ENCODE measurements around the gene EMC8.
"Not testable (repeated sequence)": the region's sequence is repeated elsewhere in the genome, so short reads cannot be mapped to it uniquely, and the experiment has no call there.

DNA sequence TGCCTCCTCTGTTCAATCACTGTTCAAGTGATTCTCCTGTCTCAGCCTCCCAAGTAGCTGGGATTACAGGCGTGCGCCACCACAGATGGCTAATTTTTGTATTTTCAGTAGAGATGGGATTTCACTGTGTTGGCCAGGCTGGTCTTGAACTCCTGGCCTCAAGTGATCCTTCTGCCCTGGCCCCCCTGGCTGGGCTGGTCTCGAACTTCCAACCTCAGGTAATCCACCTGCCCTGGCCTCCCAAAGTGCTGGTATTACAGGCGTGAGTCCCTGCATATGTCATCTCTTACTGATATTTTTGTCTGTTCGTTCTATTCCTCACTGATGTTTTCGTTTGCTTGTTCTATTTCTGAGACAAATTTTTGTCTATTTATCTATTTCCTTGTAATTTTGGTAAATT lies 17.9 kb upstream of the EMC8 start:
- TF ChIP-seq, protein P1, sequence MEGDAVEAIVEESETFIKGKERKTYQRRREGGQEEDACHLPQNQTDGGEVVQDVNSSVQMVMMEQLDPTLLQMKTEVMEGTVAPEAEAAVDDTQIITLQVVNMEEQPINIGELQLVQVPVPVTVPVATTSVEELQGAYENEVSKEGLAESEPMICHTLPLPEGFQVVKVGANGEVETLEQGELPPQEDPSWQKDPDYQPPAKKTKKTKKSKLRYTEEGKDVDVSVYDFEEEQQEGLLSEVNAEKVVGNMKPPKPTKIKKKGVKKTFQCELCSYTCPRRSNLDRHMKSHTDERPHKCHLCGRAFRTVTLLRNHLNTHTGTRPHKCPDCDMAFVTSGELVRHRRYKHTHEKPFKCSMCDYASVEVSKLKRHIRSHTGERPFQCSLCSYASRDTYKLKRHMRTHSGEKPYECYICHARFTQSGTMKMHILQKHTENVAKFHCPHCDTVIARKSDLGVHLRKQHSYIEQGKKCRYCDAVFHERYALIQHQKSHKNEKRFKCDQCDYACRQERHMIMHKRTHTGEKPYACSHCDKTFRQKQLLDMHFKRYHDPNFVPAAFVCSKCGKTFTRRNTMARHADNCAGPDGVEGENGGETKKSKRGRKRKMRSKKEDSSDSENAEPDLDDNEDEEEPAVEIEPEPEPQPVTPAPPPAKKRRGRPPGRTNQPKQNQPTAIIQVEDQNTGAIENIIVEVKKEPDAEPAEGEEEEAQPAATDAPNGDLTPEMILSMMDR (IDR thresholded peaks at IDR 0.05): not testable (repeated sequence)
- not testable (repeated sequence) for TF ChIP-seq POLR2A (IDR thresholded peaks at IDR 0.05)

All from right lobe of liver (tissue), 4 donors.